HEK293 (cell line): ENCODE data around the gene SEPTIN2.
A peak's percentile ranks its signal among the peaks of the same experiment; 100 is the strongest.

ENCODE experiments used
- ELK4 ChIP-seq: IDR thresholded peaks from 2 replicates; pipeline ENCODE4 v1.6.1; 2011; ENCODE audit warnings: mild to moderate bottlenecking, low read depth, low read length, borderline replicate concordance
- GLIS2 ChIP-seq: fragments of 450-650 bp; formaldehyde crosslinking; IDR thresholded peaks from 2 replicates; pipeline ENCODE4 v1.5.1; 2016; ENCODE audit warnings: missing biosample characterization, missing genetic modification characterization
- KLF9 ChIP-seq: fragments of 450-650 bp; formaldehyde crosslinking; IDR thresholded peaks from 2 replicates; pipeline ENCODE4 v1.5.1; 2016; ENCODE audit warnings: missing biosample characterization, missing genetic modification characterization, low read depth
- MEIS1 ChIP-seq: sonication (generic); formaldehyde crosslinking; IDR thresholded peaks from 2 replicates; pipeline ENCODE4 v1.8.1; 2022; ENCODE audit warnings: missing genetic modification reagents, mild to moderate bottlenecking, borderline replicate concordance
- ZBTB49 ChIP-seq: fragments of 450-650 bp; formaldehyde crosslinking; IDR thresholded peaks from 2 replicates; pipeline ENCODE4 v1.5.1; 2016; ENCODE audit warnings: missing biosample characterization, missing genetic modification characterization, low read depth
- ZBTB6 ChIP-seq: fragments of 450-650 bp; formaldehyde crosslinking; IDR thresholded peaks from 2 replicates; pipeline ENCODE4 v1.5.1; 2017; ENCODE audit warnings: missing biosample characterization, missing genetic modification characterization
- ZBTB8A ChIP-seq: fragments of 450-650 bp; formaldehyde crosslinking; IDR thresholded peaks from 2 replicates; pipeline ENCODE4 v1.5.1; 2016; ENCODE audit warnings: missing biosample characterization, missing genetic modification characterization
- ZEB2 ChIP-seq: fragments of 450-650 bp; formaldehyde crosslinking; IDR thresholded peaks from 2 replicates; pipeline ENCODE4 v1.5.1; 2016; ENCODE audit warnings: missing biosample characterization, missing genetic modification characterization
- ZFP37 ChIP-seq: fragments of 450-650 bp; formaldehyde crosslinking; IDR thresholded peaks from 2 replicates; pipeline ENCODE4 v1.5.1; 2016; ENCODE audit warnings: missing biosample characterization, missing genetic modification characterization
- ZFP69B ChIP-seq: fragments of 450-650 bp; formaldehyde crosslinking; IDR thresholded peaks from 2 replicates; pipeline ENCODE4 v1.5.1; 2016; ENCODE audit warnings: missing biosample characterization, missing genetic modification characterization
- ZNF114 ChIP-seq: fragments of 450-650 bp; formaldehyde crosslinking; IDR thresholded peaks from 2 replicates; pipeline ENCODE4 v1.5.0; 2017; ENCODE audit warnings: missing biosample characterization, missing genetic modification characterization
- ZNF18 ChIP-seq: fragments of 450-650 bp; formaldehyde crosslinking; IDR thresholded peaks from 2 replicates; pipeline ENCODE4 v1.5.1; 2016; ENCODE audit warnings: missing biosample characterization, missing genetic modification characterization
- ZNF214 ChIP-seq: fragments of 450-650 bp; formaldehyde crosslinking; IDR thresholded peaks from 2 replicates; pipeline ENCODE4 v1.5.1; 2017; ENCODE audit warnings: missing biosample characterization, mild to moderate bottlenecking, missing genetic modification characterization, borderline replicate concordance
- ZNF223 ChIP-seq: fragments of 450-650 bp; formaldehyde crosslinking; IDR thresholded peaks from 2 replicates; pipeline ENCODE4 v1.5.1; 2016; ENCODE audit warnings: missing biosample characterization, missing genetic modification characterization
- ZNF394 ChIP-seq: fragments of 450-650 bp; formaldehyde crosslinking; IDR thresholded peaks from 2 replicates; pipeline ENCODE4 v1.5.1; 2016; ENCODE audit warnings: missing biosample characterization, missing genetic modification characterization, mild to moderate bottlenecking, moderate library complexity, borderline replicate concordance
- ZNF488 ChIP-seq: fragments of 450-650 bp; formaldehyde crosslinking; IDR thresholded peaks from 2 replicates; pipeline ENCODE4 v1.5.1; 2016; ENCODE audit warnings: missing biosample characterization, missing genetic modification characterization
- ZNF501 ChIP-seq: fragments of 450-650 bp; formaldehyde crosslinking; IDR thresholded peaks from 2 replicates; pipeline ENCODE4 v1.5.1; 2016; ENCODE audit warnings: missing biosample characterization, missing genetic modification characterization
- ZNF510 ChIP-seq: fragments of 450-650 bp; formaldehyde crosslinking; IDR thresholded peaks from 2 replicates; pipeline ENCODE4 v1.5.1; 2018; ENCODE audit warnings: mild to moderate bottlenecking, missing genetic modification characterization, missing biosample characterization; ENCODE audit not compliant: insufficient replicate concordance
- ZNF518A ChIP-seq: fragments of 450-650 bp; formaldehyde crosslinking; conservative IDR thresholded peaks from 2 replicates; pipeline ENCODE4 v1.5.1; 2016; ENCODE audit warnings: low read depth, missing biosample characterization, missing genetic modification characterization
- ZNF555 ChIP-seq: fragments of 450-650 bp; formaldehyde crosslinking; conservative IDR thresholded peaks from 2 replicates; pipeline ENCODE4 v1.5.1; 2017; ENCODE audit warnings: missing biosample characterization, mild to moderate bottlenecking, missing genetic modification characterization, inconsistent platforms
- ZNF558 ChIP-seq: fragments of 450-650 bp; formaldehyde crosslinking; IDR thresholded peaks from 2 replicates; pipeline ENCODE4 v1.5.1; 2016; ENCODE audit warnings: missing biosample characterization, missing genetic modification characterization
- ZNF571 ChIP-seq: fragments of 450-650 bp; formaldehyde crosslinking; IDR thresholded peaks from 2 replicates; pipeline ENCODE4 v1.5.0; 2017; ENCODE audit warnings: missing biosample characterization, missing genetic modification characterization
- ZNF585B ChIP-seq: fragments of 450-650 bp; formaldehyde crosslinking; IDR thresholded peaks from 2 replicates; pipeline ENCODE4 v1.5.1; 2016; ENCODE audit warnings: missing biosample characterization, missing genetic modification characterization
- ZNF629 ChIP-seq: fragments of 450-650 bp; formaldehyde crosslinking; IDR thresholded peaks from 2 replicates; pipeline ENCODE4 v1.5.1; 2017; ENCODE audit warnings: missing biosample characterization, missing genetic modification characterization
- ZNF654 ChIP-seq: fragments of 450-650 bp; formaldehyde crosslinking; IDR thresholded peaks from 2 replicates; pipeline ENCODE4 v1.5.1; 2016; ENCODE audit warnings: low read depth, missing biosample characterization, missing genetic modification characterization
- ZSCAN4 ChIP-seq: fragments of 450-650 bp; formaldehyde crosslinking; IDR thresholded peaks from 2 replicates; pipeline ENCODE4 v1.5.1; 2017; ENCODE audit warnings: missing biosample characterization, missing genetic modification characterization

The SEPTIN2 gene

GRCh38 chr2:241315879-241316631 lies at the start of gene SEPTIN2 (continued):
- no peak; the same call in 1 of the 2 replicates for TF ChIP-seq ZBTB6 (tag by site-specific recombination)
- TF ChIP-seq KLF9 (tag by site-specific recombination), result peak; percentile 66
- no peak; the same call in 1 of the 2 replicates for TF ChIP-seq ZNF394 (tag by site-specific recombination)
- TF ChIP-seq ZEB2 (tag by site-specific recombination), result 0 out of 2 replicates have a peak, but pooled peaks have one; percentile 50
- TF ChIP-seq ZBTB49 (tag by site-specific recombination), result no peak
- TF ChIP-seq GLIS2 (tag by site-specific recombination), result no peak
- TF ChIP-seq ELK4, result no peak
- TF ChIP-seq ZNF571 (tag by site-specific recombination), result no peak
- 0 out of 2 replicates have a peak, but pooled peaks have one; percentile 27 for TF ChIP-seq ZFP37
- TF ChIP-seq ZNF555 (tag by site-specific recombination), result no peak
- no peak for TF ChIP-seq MEIS1
- TF ChIP-seq ZNF558 (tag by site-specific recombination), result no peak
- no peak for TF ChIP-seq ZNF223 (tag by site-specific recombination)
- no peak for TF ChIP-seq ZNF488 (tag by site-specific recombination)
- TF ChIP-seq ZNF585B (tag by site-specific recombination), result no peak
- no peak for TF ChIP-seq ZNF18
- peak; percentile 25; the same call in 1 of the 2 replicates for TF ChIP-seq ZNF501
- peak; percentile 95 for TF ChIP-seq ZBTB8A (tag by site-specific recombination)
- peak; percentile 66 for TF ChIP-seq ZFP69B
- no peak for TF ChIP-seq ZNF629 (tag by site-specific recombination)
- TF ChIP-seq ZNF518A (tag by site-specific recombination), result no peak
- no peak for TF ChIP-seq ZNF654 (tag by site-specific recombination)
- no peak for TF ChIP-seq ZNF214
- no peak for TF ChIP-seq ZNF114 (tag by site-specific recombination)
- no peak for TF ChIP-seq ZNF510 (tag by site-specific recombination)
- no peak; the same call in 1 of the 2 replicates for TF ChIP-seq ZSCAN4 (tag by site-specific recombination)
